HTR-8/SVneo (cell line): ENCODE measurements around the gene MKNK2.

Source experiments
- DNase-seq: peaks from one replicate; pipeline ENCODE4 v3.0.0; 2011; ENCODE audit warnings: low spot score, mixed read lengths; ENCODE audit not compliant: insufficient read length
- FAIRE-seq: peaks from 2 replicates; lab custom pipeline; 2011; peaks lifted over from hg19 to GRCh38; lab: Jason Lieb, UNC

The MKNK2 gene

DNA sequence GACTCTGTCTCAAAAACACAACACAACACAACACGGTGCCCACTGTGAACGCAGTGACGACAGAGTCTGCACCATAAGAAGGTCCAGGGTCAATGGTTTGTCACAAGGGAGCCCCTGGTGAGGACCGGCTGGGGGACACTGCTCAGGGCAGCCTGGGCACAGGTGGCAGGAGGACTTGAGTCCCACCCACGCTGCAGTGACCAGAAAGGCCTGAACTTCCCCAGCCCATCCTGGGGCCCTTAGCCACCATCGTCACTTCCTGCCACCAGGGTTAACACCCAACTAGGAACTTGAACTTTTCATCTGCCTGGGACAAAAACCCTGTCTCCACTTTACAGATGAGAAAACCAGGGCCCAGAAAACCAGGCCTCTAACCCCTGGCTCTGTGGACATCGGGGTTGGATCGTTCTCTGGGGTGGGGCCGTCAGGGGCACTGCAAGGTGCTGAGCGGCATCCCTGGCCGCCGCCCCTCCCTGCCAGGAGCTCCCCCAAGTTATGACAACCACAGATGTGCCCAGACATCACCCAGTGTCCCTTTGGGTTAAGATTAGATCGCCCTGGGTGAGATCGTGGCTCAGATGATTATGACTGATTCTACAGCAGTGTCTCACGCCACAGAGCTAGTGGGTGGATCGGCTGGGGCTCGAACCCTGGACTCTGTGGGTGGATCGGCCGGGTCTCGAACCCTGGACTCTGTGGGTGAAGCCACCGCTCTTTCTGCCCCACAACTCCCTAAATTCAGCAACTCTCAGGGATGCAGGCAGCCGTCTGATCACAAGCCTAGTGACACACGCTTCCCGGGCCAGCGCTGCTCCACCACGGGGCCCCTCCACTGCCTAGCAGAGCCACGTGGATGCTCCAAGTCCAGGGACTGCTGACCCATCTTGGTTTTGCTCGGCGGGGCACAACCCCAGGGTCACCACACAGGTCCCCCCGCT, 31.1 kb upstream of the MKNK2 start:
- FAIRE-seq (no peak), DNase-seq (no peak)

DNA sequence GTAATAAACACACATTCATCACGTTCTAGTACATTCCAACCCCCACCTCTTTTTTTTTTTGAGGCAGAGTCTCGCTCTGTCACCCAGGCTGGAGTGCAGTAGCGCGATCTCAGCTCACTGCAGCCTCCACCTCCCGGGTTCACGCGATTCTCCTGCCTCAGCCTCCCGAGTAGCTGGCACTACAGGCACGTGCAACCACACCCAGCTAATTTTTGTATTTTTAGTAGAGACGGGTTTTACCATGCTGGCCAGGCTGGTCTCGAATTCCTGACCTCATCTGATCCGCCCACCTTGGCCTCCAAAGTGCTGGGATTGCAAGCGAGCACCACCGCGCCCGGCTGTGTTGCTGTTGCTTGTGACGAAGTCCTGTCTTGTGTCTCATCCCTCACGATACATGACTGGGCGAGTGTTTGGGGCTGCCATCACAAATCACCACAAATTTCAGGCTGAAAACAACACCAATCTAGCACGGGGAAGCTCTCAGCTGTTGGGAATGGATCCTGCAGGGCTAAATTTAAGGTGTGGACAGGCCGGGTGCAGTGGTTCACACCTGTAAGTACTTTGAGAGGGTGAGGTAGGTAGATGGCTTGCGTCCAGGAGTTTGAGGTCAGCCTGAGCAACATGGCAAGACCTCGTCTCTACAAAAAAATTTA, 29.4 kb upstream of the MKNK2 start:
- DNase-seq = no peak
- no peak for FAIRE-seq

GRCh38 chr19:2079865-2080301, 28.8 kb upstream of the MKNK2 start:
- no peak for DNase-seq
- no peak for FAIRE-seq

DNA sequence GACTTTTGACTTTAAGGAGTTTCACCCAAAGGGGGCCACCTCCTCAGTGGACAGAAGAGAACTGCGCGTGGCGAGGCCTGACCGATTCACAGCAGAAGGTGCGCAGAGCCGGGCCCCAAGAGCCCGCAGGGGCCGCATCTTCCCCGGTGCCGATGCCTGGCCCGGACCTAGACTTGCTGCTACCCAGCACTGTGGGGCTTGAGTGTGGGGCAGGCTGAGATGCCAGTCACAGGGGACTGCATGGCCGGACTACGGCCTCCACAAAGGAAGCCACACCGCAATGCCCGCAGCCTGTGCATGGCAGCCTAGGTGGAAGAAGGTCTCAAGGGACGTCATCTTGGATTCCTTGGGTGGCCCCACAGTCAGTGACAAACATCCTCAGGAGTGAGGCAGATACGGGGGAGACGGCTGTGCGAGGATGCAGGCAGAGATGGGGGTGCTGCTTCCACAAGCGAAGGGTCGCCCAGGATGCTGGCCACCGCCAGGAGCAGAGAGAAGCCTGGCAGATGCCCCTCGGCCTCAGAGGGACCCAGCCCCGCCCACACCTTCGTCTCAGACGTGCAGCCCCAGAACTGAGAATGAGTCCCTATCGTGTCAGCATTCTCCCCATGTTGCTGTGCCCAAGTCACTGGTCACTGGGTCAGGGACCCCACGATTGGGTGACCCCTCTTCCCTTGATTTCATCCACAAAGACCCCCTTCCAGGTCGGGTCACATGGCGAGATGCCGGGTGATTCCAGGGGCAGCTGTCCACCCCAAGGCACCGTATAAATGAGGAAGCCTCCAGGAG, 28.2 kb upstream of the MKNK2 start:
- FAIRE-seq = no peak

DNA sequence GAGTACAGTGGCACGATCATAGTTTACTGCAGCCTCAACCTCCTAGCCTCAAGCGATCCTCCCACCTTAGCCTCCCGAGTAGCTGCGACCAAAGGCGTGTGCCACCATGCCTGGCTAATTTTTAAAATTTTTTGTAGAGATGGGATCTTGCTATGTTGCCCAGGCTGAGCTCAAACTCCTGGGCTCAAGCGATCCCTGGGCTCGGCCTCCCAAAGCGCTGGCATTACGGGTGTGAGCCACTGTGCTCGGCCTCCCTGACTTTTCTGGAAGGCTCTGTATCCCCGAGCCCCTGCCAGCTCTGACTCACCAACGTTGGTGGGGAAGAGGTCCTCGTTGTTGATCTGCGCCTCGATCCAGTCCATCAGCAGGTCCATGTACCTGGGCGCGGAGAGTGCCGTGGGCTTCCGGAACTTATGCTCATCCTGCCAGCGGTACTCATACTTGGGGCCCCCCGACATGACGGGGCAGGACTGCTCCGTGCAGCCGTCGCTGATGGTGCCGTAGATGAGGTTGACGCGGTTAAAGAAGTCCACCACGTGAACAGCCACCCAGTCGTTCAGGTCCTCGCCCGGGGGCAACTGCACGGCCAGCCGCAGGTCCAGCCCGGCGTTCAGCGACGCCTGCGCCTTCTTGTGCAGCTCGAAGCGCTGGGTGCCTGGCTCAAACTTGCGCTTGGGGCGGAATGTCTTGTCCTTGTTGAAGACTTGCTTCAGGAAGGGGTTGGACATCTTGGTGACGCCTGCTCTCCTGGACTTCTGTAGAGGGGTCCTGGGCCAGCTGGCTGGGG, 27.0 kb upstream of the MKNK2 start:
- DNase-seq (no peak), FAIRE-seq (no peak)

More for the DNA sequence above, 28.2 kb upstream of the MKNK2 start:
- DNase-seq = no peak

DNA sequence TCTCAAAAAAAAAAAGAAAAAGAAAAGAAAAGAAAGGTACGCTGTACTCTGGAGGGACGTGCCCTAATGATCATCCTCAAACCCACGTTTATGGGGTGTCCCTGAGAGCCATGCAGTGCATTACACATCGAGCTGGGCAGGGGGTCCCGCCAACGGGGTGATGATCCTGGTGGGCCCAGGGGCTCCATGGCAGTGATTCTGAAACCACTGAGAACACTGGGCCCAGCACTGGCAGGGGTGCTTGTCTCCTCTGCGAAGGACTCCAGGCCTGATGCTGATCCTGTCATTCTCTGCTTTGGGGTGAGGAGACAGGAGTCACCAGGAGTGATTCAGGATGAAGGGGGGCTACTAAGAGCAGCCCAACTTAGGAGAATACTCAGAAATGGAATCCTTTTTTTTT, 26.4 kb upstream of the MKNK2 start:
- FAIRE-seq (no peak), DNase-seq (no peak)

DNA sequence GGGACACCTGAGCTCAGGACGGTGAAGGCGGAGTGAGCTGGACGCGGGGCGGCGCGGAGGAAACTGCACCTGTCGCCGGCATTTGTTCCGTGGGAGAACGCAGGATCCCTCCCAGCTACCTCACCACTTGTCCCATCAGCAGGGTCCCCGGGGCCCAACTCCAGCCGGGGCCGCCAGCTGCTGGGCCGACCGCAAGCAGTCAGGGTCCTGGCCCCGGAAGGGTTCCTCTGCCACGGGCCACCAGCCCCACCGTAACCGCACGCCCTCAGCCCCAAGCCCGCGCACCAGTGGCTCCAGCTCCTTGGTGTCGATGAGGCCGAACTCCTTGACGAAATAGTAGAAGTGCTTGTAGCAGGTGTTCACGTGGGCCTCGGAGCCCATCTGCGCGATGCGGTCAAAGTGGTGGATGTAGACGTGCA, 25.5 kb upstream of the MKNK2 start:
- DNase-seq = no peak
- no peak for FAIRE-seq

GRCh38 chr19:2072757-2073551, 21.9 kb upstream of the MKNK2 start:
- FAIRE-seq (no peak), DNase-seq (no peak)

- FAIRE-seq (no peak), DNase-seq (no peak)
Observed at GRCh38 chr19:2070986-2071673, 20.1 kb upstream of the MKNK2 start.

DNA sequence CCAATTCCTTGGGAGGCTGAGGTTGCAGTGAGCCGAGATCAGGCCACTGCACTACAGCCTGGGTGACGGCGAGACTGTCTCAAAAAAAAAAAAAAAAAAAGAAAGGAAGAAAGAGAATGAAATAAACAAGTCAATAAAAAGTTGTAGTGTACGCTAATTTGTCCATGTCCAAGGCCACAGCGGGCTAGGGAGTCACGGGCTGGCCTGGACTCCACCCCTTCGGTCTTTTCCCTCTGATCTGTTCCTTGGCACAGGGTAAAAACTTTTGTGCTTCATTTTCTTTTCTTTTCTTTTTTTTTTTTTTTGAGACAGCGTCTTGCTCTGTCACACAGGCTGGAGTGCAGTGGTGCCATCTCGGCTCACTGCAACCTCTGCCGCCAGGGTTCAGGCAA, 19.4 kb upstream of the MKNK2 start:
- no peak for FAIRE-seq
- no peak for DNase-seq

DNA sequence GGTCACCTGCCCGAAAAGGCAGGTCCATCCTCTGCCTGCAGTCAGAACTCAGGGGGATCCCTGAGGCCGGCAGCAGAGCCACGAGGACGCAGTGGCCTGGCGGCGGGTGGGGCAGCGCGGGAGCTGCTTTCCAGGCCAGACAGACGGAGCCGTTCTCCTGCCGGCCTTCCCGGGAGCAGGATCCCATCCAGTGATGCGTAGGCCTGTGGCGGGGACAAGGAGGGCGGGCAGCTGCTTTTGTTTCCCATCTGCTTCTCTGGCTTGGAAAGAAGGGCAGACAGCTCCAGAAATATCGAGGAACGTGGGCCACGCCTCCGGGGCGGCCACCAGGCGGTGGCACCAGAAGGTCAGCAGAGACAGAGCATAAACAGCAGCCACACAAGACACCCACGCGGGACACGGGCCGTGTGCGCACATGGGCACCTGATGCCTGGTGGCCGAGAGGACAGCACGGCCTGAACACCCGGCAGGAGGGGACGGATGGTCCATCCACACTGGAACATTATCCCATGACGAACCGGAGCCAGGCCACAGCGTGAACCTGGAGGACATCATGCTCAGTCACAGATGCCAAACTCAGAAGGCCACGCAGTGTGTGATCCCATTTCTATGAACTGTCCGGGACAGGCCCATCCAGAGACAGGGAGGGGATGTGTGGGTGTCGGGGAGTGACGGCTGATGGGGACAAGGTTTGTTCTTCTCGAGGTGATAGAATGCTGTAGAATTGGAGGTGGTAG, 13.9 kb upstream of the MKNK2 start:
- no peak for DNase-seq
- FAIRE-seq = no peak

DNA sequence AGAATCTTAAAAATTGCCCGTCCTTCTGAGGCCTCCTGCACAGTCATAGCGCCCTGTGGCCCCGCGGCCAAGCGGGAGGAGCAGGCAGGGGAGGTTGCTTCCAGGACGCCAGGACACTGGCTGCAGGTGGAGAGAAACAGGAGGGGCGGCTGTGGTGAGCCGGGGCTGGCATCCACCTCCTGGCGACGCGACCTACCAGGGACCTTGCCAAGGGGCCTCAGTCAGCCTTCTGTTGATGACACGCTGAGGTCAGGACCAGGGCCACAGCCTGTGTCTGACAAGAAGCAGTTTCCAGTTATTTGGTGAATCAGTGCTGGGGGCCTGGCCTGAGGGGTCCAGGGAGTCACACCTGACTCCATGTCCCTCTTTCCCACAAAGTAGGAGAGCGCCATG, 13.3 kb upstream of the MKNK2 start:
- FAIRE-seq (no peak), DNase-seq (no peak)

DNA sequence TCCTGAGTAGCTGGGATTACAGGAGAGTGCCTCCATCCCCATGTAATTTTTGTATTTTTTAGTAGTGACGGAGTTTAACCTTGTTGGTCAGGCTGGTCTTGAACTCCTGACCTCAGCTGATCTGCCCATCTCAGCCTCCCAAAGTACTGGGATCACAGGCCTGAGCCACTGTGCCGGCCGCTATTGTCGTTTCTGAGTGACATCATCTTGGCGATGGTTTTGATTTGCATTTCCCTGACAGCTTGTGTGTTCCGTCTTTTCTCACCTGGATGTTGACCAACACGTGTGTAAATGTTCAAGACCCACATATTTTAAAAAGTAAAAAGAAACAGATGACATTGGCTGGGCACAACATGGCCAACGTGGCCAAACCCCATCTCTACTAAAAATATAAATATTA, 12.8 kb upstream of the MKNK2 start:
- no peak for FAIRE-seq

GRCh38 chr19:2062770-2063169, 11.7 kb upstream of the MKNK2 start:
- DNase-seq = no peak
- FAIRE-seq = no peak

More for the DNA sequence above, 12.8 kb upstream of the MKNK2 start:
- DNase-seq = no peak

GRCh38 chr19:2062389-2062729, 11.3 kb upstream of the MKNK2 start:
- FAIRE-seq (no peak), DNase-seq (no peak)

DNA sequence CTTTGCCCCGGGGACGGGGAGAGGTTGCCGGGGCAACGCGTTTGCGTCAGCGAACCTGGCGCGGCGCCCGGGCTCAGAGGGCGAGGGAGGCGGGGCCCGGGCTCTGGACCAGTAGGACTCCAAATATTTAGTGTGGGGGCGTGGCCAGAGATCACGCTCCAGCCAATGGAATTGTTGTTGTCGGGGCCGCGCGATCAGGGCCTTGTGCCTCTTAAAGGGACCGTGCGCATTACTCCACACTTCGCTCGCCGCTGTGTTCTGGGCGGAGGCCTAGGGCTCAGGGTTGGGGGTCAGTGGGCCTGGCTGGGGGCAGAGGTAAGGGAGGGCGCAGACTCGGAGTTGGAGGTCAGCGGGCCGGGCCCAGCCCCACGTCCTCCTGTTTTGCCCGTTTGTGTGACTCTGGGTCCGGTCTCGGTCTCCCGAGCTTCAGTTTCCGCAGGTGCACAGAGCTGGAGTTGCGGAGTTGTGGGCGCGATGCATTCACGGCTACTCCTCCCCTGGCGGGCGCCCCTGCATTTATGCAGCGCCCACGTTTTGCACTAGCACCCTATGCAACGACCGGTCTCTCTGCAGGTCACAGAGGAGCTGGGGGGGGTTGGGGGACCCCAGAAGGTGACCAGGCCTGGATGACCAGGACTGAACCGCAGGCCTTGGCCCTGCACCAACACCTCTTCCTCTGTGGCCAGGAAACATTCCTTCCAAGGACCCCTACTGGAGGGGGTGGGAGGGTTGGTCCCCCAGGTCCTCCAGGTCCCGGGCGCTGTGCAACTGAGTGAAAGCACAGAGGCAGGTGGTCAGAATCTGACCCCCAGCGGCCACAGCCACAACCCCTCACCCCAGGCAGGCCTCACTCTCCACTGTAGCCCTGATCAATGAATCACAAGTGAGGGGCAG, 10.7 kb upstream of the MKNK2 start:
- DNase-seq = peak; percentile 97
- FAIRE-seq = peak; percentile 83

GRCh38 chr19:2060884-2061494, 9.9 kb upstream of the MKNK2 start:
- no peak for FAIRE-seq
- peak; percentile 40 for DNase-seq
